HCT116 (cell line): ENCODE measurements around the gene LRRC72. TPM values are rescaled to one million over a fixed set of nuclear protein-coding genes. Genes with fewer than 3 reads are reported as not detected.

Experiments
- ATAC-seq: fragments of 200-7000 bp; cut with Tn5 transposase; 2 replicates; pipeline ENCODE4 v1.9.1; 2020; ENCODE audit warnings: mild to moderate bottlenecking, moderate library complexity
- BruUV-seq: library from RNA; stranded (reverse); fragments of 400-500 nt; replicated peaks from 2 replicates; lab custom pipeline; 2021; lab: Mats Ljungman, UMichigan
- CTCF ChIA-PET: fragments of 300-600 bp; sonication (Branson Sonifier 250); formaldehyde crosslinking; loops from one replicate; lab custom pipeline; 2021; ENCODE audit warnings: antibody characterized with exemption; lab: Charles Lee
- POLR2A ChIA-PET: fragments of 300-600, 350-600 bp; sonication (Branson Sonifier 250); formaldehyde crosslinking; loops from one replicate; lab custom pipeline; 2021; ENCODE audit warnings: antibody characterized with exemption; lab: Charles Lee
- RAD21 ChIA-PET, 2 experiments: fragments of 300-600 bp; sonication (Branson Sonifier 250); formaldehyde crosslinking; loops; one replicate each; lab custom pipeline; 2023; ENCODE audit warnings: low total read pairs in 2 of 2; ENCODE audit not compliant: uncharacterized antibody in 2 of 2, unreplicated experiment in 2 of 2, low non-redundant PET in 1 of 2; lab: Charles Lee
- DNase-seq: peaks from one replicate; pipeline ENCODE4 v3.0.0-alpha.2; 2010; ENCODE audit warnings: low read depth, low spot score
- H2AFZ ChIP-seq: fragments of 200-600 bp; shearing (Covaris generic), sonication (generic); 2 replicates; pipeline ENCODE4 v1.6.1; 2017; ENCODE audit warnings: low read depth, mixed run types, mixed read lengths, antibody characterized with exemption, low read length; ENCODE audit not compliant: poor library complexity, severe bottlenecking
- H3K27ac ChIP-seq: 2 replicates; pipeline ENCODE4 v1.5.1; 2012; ENCODE audit warnings: low read depth, low read length
- H3K27me3 ChIP-seq: fragments of 200-600 bp; sonication (generic); 2 replicates; pipeline ENCODE4 v1.6.1; 2016; ENCODE audit warnings: mixed run types, low read length, mixed read lengths; ENCODE audit not compliant: insufficient read depth
- H3K36me3 ChIP-seq, 2 experiments: fragments of 200-500 bp in 1 of 2; fragments of 200-600 bp in 1 of 2; sonication (Bioruptor generic) in 1 of 2; sonication (generic) in 1 of 2; 2 replicates each; pipeline versions ENCODE4 v1.5.1 to v1.6.1; 2014 to 2016; ENCODE audit warnings: low read length in 2 of 2, inconsistent platforms in 1 of 2, mixed read lengths in 1 of 2, mixed run types in 1 of 2; ENCODE audit not compliant: insufficient read depth in 2 of 2, control insufficient read depth in 1 of 2
- H3K4me1 ChIP-seq, 2 experiments: fragments of 200-600 bp in 1 of 2; sonication (generic) in 1 of 2; 2 replicates each; pipeline versions ENCODE4 v1.5.1 to v1.6.1; 2012 to 2017; ENCODE audit warnings: low read length in 2 of 2, inconsistent platforms in 1 of 2, mild to moderate bottlenecking in 1 of 2, mixed read lengths in 1 of 2, mixed run types in 1 of 2, moderate library complexity in 1 of 2; ENCODE audit not compliant: insufficient read depth in 2 of 2, control insufficient read depth in 1 of 2
- H3K4me2 ChIP-seq: fragments of 200-600 bp; sonication (generic); 2 replicates; pipeline ENCODE4 v1.6.1; 2017; ENCODE audit warnings: mixed run types, low read length, mixed read lengths
- H3K4me3 ChIP-seq, 2 experiments: fragments of 200-600 bp in 1 of 2; sonication (generic) in 1 of 2; replicated peaks in 1 of 2; 2 replicates each; pipeline ENCODE4 v1.5.1; 2011 to 2016; ENCODE audit warnings: low read length in 2 of 2, control low read depth in 1 of 2, low read depth in 1 of 2, mild to moderate bottlenecking in 1 of 2, mixed read lengths in 1 of 2, mixed run types in 1 of 2
- H3K79me2 ChIP-seq: fragments of 200-600 bp; sonication (generic); 2 replicates; pipeline ENCODE4 v1.6.1; 2017; ENCODE audit warnings: mild to moderate bottlenecking, mixed run types, low read length, moderate library complexity, mixed read lengths; ENCODE audit not compliant: insufficient read depth
- H3K9ac ChIP-seq: fragments of 200-600 bp; sonication (generic); 2 replicates; pipeline ENCODE4 v1.6.1; 2016; ENCODE audit warnings: low read length, mixed read lengths
- H3K9me2 ChIP-seq: fragments of 200-600 bp; sonication (generic), shearing (Covaris generic); 2 replicates; pipeline ENCODE4 v1.6.1; 2017; ENCODE audit warnings: mixed run types, mild to moderate bottlenecking, moderate library complexity; ENCODE audit not compliant: insufficient read depth
- H3K9me3 ChIP-seq, 2 experiments: fragments of 200-500 bp in 1 of 2; fragments of 200-600 bp in 1 of 2; sonication (Bioruptor generic) in 1 of 2; sonication (generic) in 1 of 2; 2 replicates each; pipeline ENCODE4 v1.6.1; 2014 to 2017; ENCODE audit warnings: low read length in 2 of 2, mixed read lengths in 2 of 2, inconsistent platforms in 1 of 2, low read depth in 1 of 2, mild to moderate bottlenecking in 1 of 2, mixed run types in 1 of 2, moderate library complexity in 1 of 2; ENCODE audit not compliant: control insufficient read depth in 1 of 2, insufficient read depth in 1 of 2
- H4K20me1 ChIP-seq: fragments of 200-600 bp; sonication (generic), shearing (Covaris generic); 2 replicates; pipeline ENCODE4 v1.6.1; 2017; ENCODE audit warnings: mixed run types, mild to moderate bottlenecking, moderate library complexity; ENCODE audit not compliant: insufficient read depth
- CTCF ChIP-seq, 3 experiments: fragments of 200-600 bp in 1 of 3; sonication (generic) in 1 of 3; IDR thresholded peaks in 2 of 3; conservative IDR thresholded peaks in 1 of 3; 2 replicates each; pipeline ENCODE4 v1.5.1; 2012 to 2017; ENCODE audit warnings: low read depth in 2 of 3, low read length in 2 of 3, antibody characterized with exemption in 1 of 3, borderline replicate concordance in 1 of 3, control low read depth in 1 of 3, mild to moderate bottlenecking in 1 of 3, mixed read lengths in 1 of 3, mixed run types in 1 of 3, moderate library complexity in 1 of 3; ENCODE audit not compliant: insufficient read depth in 1 of 3
- FOSL1 ChIP-seq: IDR thresholded peaks from 2 replicates; pipeline ENCODE4 v1.6.1; 2012; ENCODE audit warnings: low read depth
- JUND ChIP-seq: IDR thresholded peaks from 2 replicates; pipeline ENCODE4 v1.6.1; 2012
- POLR2A ChIP-seq: IDR thresholded peaks from 2 replicates; pipeline ENCODE4 v1.7.0; 2011; ENCODE audit warnings: borderline replicate concordance; ENCODE audit not compliant: insufficient read depth, insufficient read length; ENCODE audit errors: extremely low read depth
- REST ChIP-seq: IDR thresholded peaks from 2 replicates; pipeline ENCODE4 v1.6.1; 2012; ENCODE audit warnings: low read depth
- SP1 ChIP-seq: IDR thresholded peaks from 2 replicates; pipeline ENCODE4 v1.6.1; 2012; ENCODE audit warnings: low read depth
- ZNF274 ChIP-seq: fragments of 200-500 bp; sonication (Bioruptor generic); IDR thresholded peaks from 2 replicates; pipeline ENCODE4 v1.6.1; 2014; ENCODE audit warnings: mild to moderate bottlenecking, low read depth, low read length, inconsistent platforms
- intact Hi-C: fragments of 100-400 bp; cut with micrococcal nuclease; formaldehyde crosslinking; loops from 2 replicates; pipeline ENCODE4 v1.10.0; 2022
- total RNA-seq: library from RNA; stranded (reverse); gene quantifications from one replicate; pipeline ENCODE4 v1.2.1, GENCODE V29; 2021; ENCODE audit not compliant: unreplicated experiment
- TF ChIP-seq, protein P1 (sequence below): IDR thresholded peaks from 2 replicates; pipeline ENCODE4 v1.6.1; 2011; ENCODE audit warnings: mild to moderate bottlenecking, low read length, moderate library complexity; ENCODE audit not compliant: insufficient replicate concordance; ENCODE audit errors: extremely low read depth

LRRC72 gene
- total RNA-seq, 1 experiment from 2014 or later, result not detected

DNA sequence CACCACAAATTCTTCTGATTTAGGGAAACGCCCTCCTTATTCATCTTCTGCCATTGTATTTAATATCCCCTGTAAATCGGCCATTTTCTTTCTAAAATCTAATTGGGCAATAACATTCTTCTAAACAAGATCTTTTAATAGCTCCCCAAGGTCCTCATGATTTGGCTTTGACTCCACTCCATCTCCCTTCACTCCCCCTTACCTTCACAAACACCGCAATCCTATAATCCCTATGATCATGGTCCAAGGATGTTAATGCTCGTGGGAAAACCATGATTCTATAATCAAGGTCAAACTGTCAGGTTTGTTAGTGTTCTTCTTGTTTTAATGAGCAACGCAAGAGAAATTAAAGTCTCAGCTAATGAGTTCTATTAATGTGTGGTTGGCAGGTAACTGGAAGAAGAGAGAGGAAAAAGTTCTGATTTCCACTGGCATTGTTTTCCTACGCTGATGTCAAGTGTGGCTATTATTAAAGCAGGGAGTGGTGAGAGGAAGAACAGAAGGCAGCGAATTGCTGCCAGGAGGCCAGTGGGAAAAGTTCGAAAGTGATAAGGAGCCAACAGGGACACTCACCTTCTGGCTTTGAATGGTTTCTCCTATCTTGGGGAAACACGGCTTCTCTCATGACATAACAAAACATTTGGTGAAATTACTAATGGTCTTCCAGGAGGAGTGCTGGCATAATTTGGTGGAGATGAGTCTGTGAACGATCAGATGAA is 28.1 kb downstream of the LRRC72 start:
- ChIA-PET RAD21 (no interaction called here), CTCF (interaction anchor here (1.1 to 1.8 kb wide), 2 partner anchors 10 kb away, joined by 4 to 7 read pairs; no protein-coding TSS in a partner anchor), POLR2A (no interaction called here)
- no peak overlapping the region for H3K9ac ChIP-seq
- no peaks in the 10 kb centered on the region for H3K79me2 ChIP-seq
- ATAC-seq (no peak), DNase-seq (no peak)
- no peaks in the 10 kb centered on the region for H4K20me1 ChIP-seq
- no TSS peak for BruUV-seq
- H3K4me3 ChIP-seq, result no peak overlapping the region
- no peaks in the 10 kb centered on the region for H3K9me2 ChIP-seq
- no peaks in the 10 kb centered on the region for H3K9me3 ChIP-seq
- TF ChIP-seq, protein P1, sequence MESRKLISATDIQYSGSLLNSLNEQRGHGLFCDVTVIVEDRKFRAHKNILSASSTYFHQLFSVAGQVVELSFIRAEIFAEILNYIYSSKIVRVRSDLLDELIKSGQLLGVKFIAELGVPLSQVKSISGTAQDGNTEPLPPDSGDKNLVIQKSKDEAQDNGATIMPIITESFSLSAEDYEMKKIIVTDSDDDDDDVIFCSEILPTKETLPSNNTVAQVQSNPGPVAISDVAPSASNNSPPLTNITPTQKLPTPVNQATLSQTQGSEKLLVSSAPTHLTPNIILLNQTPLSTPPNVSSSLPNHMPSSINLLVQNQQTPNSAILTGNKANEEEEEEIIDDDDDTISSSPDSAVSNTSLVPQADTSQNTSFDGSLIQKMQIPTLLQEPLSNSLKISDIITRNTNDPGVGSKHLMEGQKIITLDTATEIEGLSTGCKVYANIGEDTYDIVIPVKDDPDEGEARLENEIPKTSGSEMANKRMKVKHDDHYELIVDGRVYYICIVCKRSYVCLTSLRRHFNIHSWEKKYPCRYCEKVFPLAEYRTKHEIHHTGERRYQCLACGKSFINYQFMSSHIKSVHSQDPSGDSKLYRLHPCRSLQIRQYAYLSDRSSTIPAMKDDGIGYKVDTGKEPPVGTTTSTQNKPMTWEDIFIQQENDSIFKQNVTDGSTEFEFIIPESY, result no peak
- TF ChIP-seq JUND (no peak), FOSL1 (no peak), SP1 (no peak)
- H3K4me1 ChIP-seq, result no peaks in the 10 kb centered on the region
- H3K4me2 ChIP-seq, result no peak overlapping the region
- H3K36me3 ChIP-seq, result no peaks in the 10 kb centered on the region
- no peak overlapping the region for H2AFZ ChIP-seq
- intact Hi-C loops, result no loop called here
- no peaks in the 10 kb centered on the region for H3K27me3 ChIP-seq
- no peak overlapping the region for H3K27ac ChIP-seq

- BruUV-seq, result no TSS peak
- Histone ChIP-seq H3K27me3 (no peaks in the 10 kb centered on the region), H3K27ac (no peak overlapping the region), H3K9me2 (no peaks in the 10 kb centered on the region), H3K4me2 (no peak overlapping the region), H3K9me3 (no peaks in the 10 kb centered on the region), H2AFZ (no peak overlapping the region), H3K36me3 (no peaks in the 10 kb centered on the region), H3K79me2 (no peaks in the 10 kb centered on the region), H3K9ac (no peak overlapping the region), H4K20me1 (no peaks in the 10 kb centered on the region), H3K4me1 (no peaks in the 10 kb centered on the region), H3K4me3 (no peak overlapping the region)
- ATAC-seq (no peak), DNase-seq (no peak)
- RAD21 ChIA-PET, result no interaction called here
- POLR2A ChIA-PET, result no interaction called here
- intact Hi-C loops, result no loop called here
- CTCF ChIA-PET, result no interaction called here
- TF ChIP-seq REST (no peak), CTCF (IDR thresholded peaks at IDR 0.05 in 2 of 3, conservative IDR thresholded peaks at IDR 0.05 in 1 of 3; ENCODE audit: borderline replicate concordance in 1 of 3, insufficient read depth in 1 of 3, low read depth in 2 of 3, low read length in 2 of 3) (no peak), ZNF274 (no peak), JUND (no peak), POLR2A (no peak)
- TF ChIP-seq, protein P1, result no peak
These were observed 29.7 kb downstream of the LRRC72 start for GRCh38 chr7:16556359-16556758.
